ENCODE measurements around the gene CIRBP.
A peak's percentile ranks its signal among the peaks of the same experiment; 100 is the strongest.

The CIRBP gene

DNA sequence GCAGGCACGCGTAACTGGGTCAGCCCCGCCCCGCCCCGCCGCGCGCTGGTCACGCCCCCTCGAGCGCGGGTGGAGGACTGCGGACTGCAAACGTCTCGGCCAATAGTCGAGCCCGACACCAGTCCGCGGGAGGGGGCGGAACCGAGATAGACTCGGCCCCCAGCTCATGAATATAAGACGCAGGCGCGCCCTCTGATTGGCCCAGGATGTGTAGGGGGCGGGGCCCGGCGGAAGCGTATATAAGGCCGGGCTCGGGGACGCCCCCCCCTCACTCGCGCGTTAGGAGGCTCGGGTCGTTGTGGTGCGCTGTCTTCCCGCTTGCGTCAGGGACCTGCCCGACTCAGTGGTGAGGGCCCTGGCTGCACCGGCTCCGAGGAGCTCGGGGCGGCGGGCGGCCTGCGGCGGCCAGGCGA is at the start of gene CIRBP:
TSS of gene CIRBP (plus strand) at position 268 of the 413 bp plus-strand sequence. CDS start 1,602 bp downstream, outside the sequence.
- TF ChIP-seq, protein P1, sequence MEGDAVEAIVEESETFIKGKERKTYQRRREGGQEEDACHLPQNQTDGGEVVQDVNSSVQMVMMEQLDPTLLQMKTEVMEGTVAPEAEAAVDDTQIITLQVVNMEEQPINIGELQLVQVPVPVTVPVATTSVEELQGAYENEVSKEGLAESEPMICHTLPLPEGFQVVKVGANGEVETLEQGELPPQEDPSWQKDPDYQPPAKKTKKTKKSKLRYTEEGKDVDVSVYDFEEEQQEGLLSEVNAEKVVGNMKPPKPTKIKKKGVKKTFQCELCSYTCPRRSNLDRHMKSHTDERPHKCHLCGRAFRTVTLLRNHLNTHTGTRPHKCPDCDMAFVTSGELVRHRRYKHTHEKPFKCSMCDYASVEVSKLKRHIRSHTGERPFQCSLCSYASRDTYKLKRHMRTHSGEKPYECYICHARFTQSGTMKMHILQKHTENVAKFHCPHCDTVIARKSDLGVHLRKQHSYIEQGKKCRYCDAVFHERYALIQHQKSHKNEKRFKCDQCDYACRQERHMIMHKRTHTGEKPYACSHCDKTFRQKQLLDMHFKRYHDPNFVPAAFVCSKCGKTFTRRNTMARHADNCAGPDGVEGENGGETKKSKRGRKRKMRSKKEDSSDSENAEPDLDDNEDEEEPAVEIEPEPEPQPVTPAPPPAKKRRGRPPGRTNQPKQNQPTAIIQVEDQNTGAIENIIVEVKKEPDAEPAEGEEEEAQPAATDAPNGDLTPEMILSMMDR (IDR thresholded peaks at IDR 0.05; ENCODE audit: low read depth, low read length): no peak
- peak; percentile 100 for DNase-seq (ENCODE audit: low read depth in 2 of 2)
- H3K4me3 ChIP-seq (replicated peaks in 1 of 2; ENCODE audit: low read depth in 2 of 2, low read length in 2 of 2): peak within 1 kb of the TSS; percentile 67 to 82

DNA sequence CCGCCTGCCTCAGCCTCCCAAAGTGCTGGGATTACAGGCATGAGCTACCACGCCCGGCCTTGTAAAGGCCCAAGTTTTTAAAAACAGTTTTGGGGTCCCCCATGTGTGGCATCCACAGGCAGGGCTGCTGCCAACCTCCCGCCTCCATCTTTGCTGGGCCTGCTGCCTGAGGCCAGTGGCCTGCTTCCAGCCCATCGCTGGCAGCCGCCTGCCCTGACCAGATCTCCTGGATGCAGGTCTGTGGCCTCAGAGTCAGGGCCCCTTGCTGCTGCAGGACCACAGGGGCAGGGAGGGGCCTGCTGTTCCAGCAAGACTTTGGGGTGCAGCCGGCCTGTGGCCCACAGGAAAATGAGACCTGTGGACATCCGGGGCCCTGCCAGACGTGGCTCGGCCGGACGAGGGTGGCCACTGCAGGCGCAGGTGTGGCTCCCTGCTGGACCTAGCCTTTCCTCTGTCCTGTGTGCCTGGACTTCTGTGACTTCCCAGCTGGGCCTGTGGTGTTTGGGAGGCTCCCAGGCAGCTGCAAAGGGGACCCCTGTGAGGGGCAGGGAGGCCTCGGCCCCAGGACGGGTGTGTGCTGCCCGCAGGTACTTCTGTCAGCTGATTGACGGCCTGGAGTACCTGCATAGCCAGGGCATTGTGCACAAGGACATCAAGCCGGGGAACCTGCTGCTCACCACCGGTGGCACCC is 49.2 kb upstream of the CIRBP start:
- DNase-seq (ENCODE audit: low read depth in 2 of 2): no peak
- TF ChIP-seq, protein P1 (IDR thresholded peaks at IDR 0.05; ENCODE audit: low read depth, low read length): no peak
- no peak overlapping the region for H3K4me3 ChIP-seq (replicated peaks in 1 of 2; ENCODE audit: low read depth in 2 of 2, low read length in 2 of 2)

DNA sequence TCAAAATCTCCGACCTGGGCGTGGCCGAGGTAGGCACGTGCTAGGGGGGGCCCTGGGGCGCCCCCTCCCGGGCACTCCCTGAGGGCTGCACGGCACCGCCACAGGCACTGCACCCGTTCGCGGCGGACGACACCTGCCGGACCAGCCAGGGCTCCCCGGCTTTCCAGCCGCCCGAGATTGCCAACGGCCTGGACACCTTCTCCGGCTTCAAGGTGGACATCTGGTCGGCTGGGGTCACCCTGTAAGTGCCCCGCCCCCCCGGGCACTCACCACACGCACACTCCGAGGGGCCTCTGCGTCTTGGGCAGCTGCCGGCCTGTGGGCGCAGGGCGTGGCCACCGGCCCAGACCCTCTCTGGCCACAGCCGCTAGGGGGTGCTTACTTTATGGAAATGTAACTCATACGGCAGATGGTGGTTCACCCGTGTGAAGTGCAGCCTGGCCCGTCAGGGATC is 48.6 kb upstream of the CIRBP start:
- TF ChIP-seq, protein P1 (IDR thresholded peaks at IDR 0.05; ENCODE audit: low read depth, low read length): peak; percentile 4
- no peak for DNase-seq (ENCODE audit: low read depth in 2 of 2)
- no peak overlapping the region for H3K4me3 ChIP-seq (replicated peaks in 1 of 2; ENCODE audit: low read depth in 2 of 2, low read length in 2 of 2)

DNA sequence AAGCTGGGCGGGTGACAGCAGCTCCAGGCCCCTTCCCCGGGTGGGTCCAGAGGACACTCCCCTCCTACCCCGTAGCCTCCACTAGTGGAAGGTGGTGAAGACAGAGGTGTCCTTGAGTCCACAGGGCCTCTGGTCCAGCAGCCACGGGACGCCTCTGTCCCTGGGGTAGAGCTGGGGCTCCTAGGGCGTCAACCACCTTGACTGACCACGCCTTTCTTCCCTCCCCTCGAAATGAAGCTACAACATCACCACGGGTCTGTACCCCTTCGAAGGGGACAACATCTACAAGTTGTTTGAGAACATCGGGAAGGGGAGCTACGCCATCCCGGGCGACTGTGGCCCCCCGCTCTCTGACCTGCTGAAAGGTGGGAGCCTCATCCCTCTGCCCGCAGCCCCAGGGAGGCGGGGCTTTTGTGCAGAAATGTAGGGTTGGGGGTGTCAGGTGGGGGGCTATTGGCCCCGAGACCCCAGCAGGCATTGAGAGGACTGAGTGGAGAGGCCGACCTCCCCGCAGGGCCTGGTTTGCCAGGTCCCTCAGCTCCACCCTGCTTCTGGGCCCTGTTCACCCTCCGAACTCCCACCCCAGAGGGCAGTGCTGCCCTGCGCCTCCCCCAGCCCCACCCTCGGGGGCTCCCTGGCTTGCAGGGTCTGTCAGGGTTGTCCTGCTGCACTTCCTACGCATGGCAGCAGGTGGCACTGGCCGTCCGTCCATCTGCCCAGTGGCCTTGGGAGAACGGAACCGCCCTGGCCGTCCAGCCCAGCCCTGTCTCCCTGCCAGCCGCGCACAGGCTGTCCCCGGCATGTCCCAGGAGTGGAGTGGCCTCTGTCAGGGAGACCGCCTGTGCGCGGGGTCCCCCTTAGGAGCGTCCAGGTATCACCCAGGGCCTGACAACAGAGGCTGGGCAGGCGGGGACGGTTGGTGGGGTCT is 47.9 kb upstream of the CIRBP start:
- DNase-seq (ENCODE audit: low read depth in 2 of 2): peak; percentile 58 to 68
- no peak overlapping the region for H3K4me3 ChIP-seq (replicated peaks in 1 of 2; ENCODE audit: low read depth in 2 of 2, low read length in 2 of 2)
- TF ChIP-seq, protein P1 (IDR thresholded peaks at IDR 0.05; ENCODE audit: low read depth, low read length): peak; percentile 78

DNA sequence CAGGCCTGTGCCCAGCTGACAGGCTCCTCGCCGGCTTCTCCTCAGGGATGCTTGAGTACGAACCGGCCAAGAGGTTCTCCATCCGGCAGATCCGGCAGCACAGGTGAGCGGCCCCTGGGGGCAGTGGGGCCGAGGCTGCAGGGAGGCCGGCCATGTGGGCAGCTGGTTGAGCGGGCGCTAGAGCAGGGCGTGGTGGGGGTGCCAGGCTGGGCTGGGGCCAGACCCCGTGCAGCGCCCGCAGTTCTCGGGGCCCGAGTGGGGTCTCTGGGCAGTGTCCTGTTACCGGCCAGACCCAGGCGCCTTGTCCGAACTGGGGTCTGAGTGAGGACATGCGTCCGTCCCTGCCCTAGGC is 47.3 kb upstream of the CIRBP start:
- H3K4me3 ChIP-seq (replicated peaks in 1 of 2; ENCODE audit: low read depth in 2 of 2, low read length in 2 of 2): no peak overlapping the region
- TF ChIP-seq, protein P1 (IDR thresholded peaks at IDR 0.05; ENCODE audit: low read depth, low read length): no peak
- no peak for DNase-seq (ENCODE audit: low read depth in 2 of 2)

DNA sequence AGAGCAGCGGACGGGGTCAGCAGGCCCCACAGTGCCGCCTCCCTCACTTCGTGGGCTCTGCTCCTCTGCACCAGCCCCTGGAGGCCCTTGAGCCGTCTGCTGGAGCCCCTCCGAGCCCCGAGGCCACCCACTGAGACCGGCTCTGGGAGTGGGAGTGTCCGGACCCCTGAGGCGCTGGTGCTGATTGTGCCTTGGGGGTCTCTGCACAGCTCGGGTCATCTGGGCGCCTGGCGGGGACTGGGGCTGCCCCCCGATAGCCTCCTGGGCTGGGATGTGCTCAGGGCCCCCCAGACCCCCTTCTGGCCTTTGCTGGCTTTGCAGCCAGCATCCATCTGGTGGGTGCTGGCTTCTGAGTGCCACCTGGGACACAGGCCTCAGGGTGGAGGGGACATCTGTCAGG is 46.7 kb upstream of the CIRBP start:
- DNase-seq (ENCODE audit: low read depth in 2 of 2): no peak
- H3K4me3 ChIP-seq (replicated peaks in 1 of 2; ENCODE audit: low read depth in 2 of 2, low read length in 2 of 2): no peak overlapping the region
- TF ChIP-seq, protein P1 (IDR thresholded peaks at IDR 0.05; ENCODE audit: low read depth, low read length): peak; percentile 9

Data from cardiac fibroblast (primary cell).